Raji (cell line): ENCODE measurements around the gene MMP20.

ENCODE experiments used
- POLR2A ChIP-seq: IDR thresholded peaks from 2 replicates; pipeline ENCODE4 v1.6.1; 2011; ENCODE audit warnings: low read depth, low read length, control low read depth; ENCODE audit not compliant: insufficient read depth

The MMP20 gene

DNA sequence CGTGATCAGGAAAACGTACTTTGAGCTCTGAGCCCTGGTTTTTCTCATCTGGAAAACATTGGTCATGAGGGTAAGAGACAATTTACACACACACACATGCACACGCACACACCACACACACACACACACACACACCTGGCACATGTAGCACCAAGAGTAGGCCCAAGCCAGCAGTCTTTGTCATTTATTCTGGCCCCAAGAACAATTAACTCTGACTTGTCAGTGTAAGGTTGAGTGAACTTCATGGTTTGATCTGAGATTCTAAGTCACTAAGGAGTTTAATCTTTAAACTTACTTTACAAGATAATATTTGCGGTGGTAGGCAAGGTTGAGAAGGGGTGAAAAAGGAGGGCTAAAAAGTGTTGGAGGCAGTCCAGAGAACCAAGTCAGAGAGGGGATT, 44.1 kb downstream of the MMP20 start:
- no peak for TF ChIP-seq POLR2A

- no peak for TF ChIP-seq POLR2A
Observed at GRCh38 chr11:102580185-102580951, 44.8 kb downstream of the MMP20 start.

DNA sequence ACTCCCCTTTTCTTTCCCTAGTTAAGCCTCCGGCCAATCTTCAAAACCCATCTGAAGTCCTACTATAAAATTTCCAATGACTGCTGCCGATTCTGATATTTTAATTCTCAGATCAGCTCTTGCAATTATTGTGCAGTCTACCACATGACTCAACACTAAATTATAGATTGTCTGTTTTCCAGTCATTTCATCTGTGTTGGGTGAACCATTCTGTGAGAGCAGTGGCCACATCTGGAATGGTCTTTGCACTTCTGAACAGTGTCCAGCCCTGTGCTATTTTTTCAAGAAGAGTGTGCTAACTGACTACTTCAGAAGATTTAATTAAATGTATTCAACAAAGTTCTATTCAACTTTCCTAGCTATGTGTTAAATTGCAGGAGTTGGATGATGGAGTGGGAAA, 47.4 kb downstream of the MMP20 start:
- no peak for TF ChIP-seq POLR2A

DNA sequence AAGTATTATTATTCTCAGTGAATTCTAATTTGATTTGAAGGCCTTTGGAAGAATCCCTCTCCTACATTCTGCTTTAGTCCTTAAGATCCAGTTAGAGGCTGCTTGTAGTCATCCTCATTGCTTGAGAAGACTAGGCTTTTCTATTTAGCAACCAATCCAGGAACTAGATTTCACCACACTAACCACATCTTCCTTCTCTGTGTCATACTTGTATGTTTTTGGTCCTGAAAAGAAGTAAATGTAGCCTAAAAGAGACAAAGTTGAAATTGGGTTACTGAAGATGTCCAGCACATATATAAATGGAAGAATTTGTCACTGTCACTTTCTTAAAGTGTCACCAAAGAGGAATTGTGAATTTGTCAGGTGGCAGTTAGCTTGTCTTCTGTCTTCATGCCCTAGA, 48.0 kb downstream of the MMP20 start:
- no peak for TF ChIP-seq POLR2A

DNA sequence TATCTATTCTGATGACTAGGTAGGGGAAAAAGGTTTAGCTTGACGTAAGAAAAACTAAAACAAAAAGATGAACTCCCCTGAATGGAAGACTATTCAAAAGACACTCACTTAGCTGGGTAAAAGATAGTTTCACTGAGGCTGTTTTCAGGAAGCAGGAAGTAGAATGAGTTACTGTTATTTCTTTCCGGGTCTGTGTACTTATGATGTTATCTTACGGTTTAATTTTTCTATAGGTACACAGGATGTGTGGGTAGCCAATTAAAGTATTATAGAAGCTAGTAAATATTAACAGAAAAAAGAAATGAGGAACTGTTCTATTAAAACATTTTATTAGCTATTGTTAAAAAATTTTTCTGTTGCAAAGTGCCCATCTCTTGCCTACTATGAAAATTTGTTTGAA, 48.8 kb downstream of the MMP20 start:
- TF ChIP-seq POLR2A = no peak

DNA sequence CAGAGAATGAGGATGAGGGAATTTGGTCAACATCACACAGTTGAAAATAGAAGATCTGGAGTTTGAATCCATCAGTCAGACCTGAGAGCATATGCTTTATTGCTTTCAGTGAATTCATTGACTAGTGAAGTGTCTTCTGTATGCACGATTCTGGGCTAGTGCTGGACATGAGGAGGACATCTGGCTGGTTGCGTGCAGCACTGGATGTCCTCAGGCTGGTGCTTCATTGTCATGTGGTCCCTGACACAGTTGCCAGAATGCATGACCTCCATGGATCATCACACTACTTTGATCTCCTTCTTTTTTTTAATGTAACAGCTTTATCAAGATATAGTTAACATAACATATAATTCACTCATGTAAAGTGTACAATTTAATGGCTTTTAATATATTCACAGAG, 50.1 kb downstream of the MMP20 start:
- no peak for TF ChIP-seq POLR2A

DNA sequence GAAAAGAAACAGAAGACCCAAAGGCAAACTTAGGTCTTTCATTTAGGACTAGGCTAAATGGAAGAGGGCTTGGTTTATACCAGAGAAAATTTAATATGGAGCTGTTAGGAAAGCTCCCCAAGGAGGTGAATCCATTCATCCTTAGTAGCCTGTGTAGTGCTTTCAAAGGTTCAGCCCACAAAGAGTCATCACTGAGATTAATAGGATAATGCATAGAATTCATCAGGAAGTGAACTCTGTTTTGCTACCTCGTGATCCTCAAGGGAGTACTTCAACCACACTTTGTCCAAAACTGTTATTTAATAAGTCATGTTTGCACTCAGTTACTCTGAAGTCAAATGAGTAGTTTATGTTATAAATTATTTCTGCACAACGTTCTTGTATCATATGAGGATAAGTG, 51.3 kb downstream of the MMP20 start:
- TF ChIP-seq POLR2A = no peak

- TF ChIP-seq POLR2A = no peak
Observed at GRCh38 chr11:102572554-102573220, 52.4 kb downstream of the MMP20 start.

GRCh38 chr11:102568851-102569250, 56.3 kb downstream of the MMP20 start:
- TF ChIP-seq POLR2A = no peak

- TF ChIP-seq POLR2A = no peak
Observed at GRCh38 chr11:102566112-102566511, 59.0 kb downstream of the MMP20 start.

DNA sequence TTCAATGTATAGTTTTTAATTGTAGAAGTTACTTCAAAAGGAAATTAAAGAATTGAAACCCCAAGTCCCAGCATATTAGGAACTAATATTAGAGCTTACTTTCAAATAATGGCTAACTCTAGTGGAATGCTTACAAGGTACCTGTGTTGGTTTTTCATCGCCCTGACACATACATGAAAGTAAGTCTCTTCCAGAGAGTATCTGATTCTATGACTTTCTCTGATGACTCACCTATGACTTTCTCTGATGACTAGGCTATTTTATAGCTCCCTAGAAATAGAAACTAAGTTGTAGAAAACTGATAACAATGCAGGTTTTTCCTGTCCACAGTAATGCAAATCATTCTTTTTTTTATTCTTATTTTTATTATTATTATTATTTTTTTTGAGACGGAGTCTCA, 61.0 kb downstream of the MMP20 start:
- no peak for TF ChIP-seq POLR2A

- TF ChIP-seq POLR2A = no peak
Observed at GRCh38 chr11:102561636-102562035, 63.5 kb downstream of the MMP20 start.

DNA sequence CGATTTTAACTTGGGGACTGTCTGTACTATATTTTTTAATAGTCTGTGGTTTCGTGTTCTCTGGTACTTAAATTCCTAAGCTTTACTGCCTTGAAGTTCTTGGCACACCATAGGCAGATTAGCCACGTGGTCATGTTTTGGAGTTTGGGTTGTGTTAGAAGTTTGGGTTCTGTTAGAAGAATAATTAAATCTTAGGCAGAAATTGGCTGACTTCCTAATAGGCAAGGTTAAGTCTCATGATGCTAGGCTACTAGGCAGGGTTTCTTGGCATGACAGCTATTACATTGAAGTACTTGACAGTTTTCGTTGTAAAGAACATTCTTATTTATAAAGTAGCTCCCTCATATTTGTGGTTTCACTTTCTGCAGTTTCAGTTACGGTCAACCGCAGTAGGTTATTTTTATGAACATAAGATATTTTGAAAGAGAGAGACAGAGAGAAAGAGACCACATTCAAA, 64.5 kb downstream of the MMP20 start:
- TF ChIP-seq POLR2A = peak; percentile 29; the same call in 1 of the 2 replicates

GRCh38 chr11:102559839-102560238, 65.3 kb downstream of the MMP20 start:
- TF ChIP-seq POLR2A = peak; percentile 31; the same call in 1 of the 2 replicates

- TF ChIP-seq POLR2A = no peak
Observed at GRCh38 chr11:102555091-102555490, 70.0 kb downstream of the MMP20 start.

DNA sequence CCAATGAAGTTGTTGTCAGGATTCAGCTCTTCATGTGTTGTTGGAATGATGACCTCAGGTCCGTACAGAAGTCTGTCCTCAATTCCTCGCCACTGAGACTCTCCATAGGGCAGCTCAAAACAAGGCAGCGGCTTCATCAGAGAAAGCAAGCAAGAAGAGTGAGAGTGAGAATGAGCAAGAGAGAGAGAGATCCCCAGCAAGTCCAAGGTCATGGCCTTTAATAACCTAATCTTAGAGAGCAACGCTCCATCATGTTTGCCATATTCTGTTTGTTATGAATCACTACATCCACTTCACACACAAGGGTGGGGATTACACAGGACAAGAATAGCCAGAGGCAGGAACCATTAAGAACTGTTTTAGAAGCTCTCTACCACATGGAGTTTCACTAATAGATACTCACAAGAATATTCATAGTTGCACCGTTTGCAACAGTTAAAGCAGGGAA, 71.3 kb downstream of the MMP20 start:
- TF ChIP-seq POLR2A = no peak
